Stimulated activated CD4-positive, alpha-beta T cell treated with anti-CD3 and anti-CD28 coated beads, TNF-alpha, amount 100 ng/mL, for 24 hours (primary cell): Measurements from ENCODE around the gene QARS1.

Source experiments
- DNase-seq, 3 experiments: peaks; one replicate each; pipeline ENCODE4 v3.0.0-alpha.2; 2020; ENCODE audit warnings: low read depth in 3 of 3

QARS1 gene

DNA sequence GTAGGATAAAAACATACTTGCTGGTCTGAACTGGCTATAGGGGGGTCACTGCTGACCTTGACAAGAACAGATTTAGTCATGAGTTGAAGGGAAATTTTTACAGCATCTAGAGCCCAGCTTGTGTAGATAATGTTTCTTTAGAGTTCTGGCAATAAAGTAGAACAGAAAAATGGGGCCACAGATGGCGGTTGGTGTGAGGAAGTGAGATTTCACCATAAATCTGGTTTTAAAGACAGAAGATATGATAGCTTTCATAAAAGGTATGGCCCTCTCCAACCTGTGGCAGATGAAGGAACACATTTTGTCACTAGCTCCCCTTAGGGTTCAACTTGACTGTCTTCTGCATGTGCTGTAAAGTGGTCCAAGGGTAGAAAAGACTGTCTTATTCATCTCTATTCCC lies 51.0 kb downstream of the QARS1 start:
- no peak for DNase-seq
